Measurements from ENCODE around the gene CACNA1H. TPM values are rescaled to one million over a fixed set of nuclear protein-coding genes. Genes with fewer than 3 reads are reported as not detected.

Gene CACNA1H
- total and polyA plus RNA-seq, 2 of the 4 experiments (the other 2 are of a cell fraction): 1.6 to 5.8 TPM

GRCh38 chr16:1120577-1120941 lies 32.3 kb upstream of the CACNA1H start:
- Histone ChIP-seq H3K14ac (replicated peaks; ENCODE audit: low read depth, low read length) (no peak overlapping the region), H3K18ac (ENCODE audit: low read depth, low read length) (no peak overlapping the region), H2BK15ac (ENCODE audit: low read depth, low read length) (no peak overlapping the region), H3K56ac (ENCODE audit: extremely low read depth, insufficient read depth, low read length) (no peak overlapping the region), H3K27ac (ENCODE audit: insufficient read depth, low read length) (no peak overlapping the region), H3K4me2 (ENCODE audit: low read depth, low read length) (no peak overlapping the region), H3K27me3 (ENCODE audit: control insufficient read depth, insufficient read depth, low read length) (peaks cover 21% of the 10 kb centered on the region; the same call in 1 of the 2 replicates), H2BK5ac (ENCODE audit: low read depth, low read length, poor library complexity, severe bottlenecking) (no peak overlapping the region), H3K9me3 (ENCODE audit: control insufficient read depth, insufficient read depth, low read length) (no peaks in the 10 kb centered on the region), H2AK9ac (replicated peaks; ENCODE audit: low read depth, low read length, poor library complexity) (no peak overlapping the region), H2AK5ac (ENCODE audit: low read depth, low read length) (no peak overlapping the region), H4K20me1 (ENCODE audit: insufficient read depth, low read length) (no peaks in the 10 kb centered on the region), H2BK20ac (ENCODE audit: low read depth, low read length) (no peak overlapping the region), H3K9ac (ENCODE audit: low read depth, low read length) (no peak overlapping the region), H4K5ac (ENCODE audit: low read depth, low read length) (no peak overlapping the region), H2BK120ac (ENCODE audit: low read depth, low read length) (no peak overlapping the region), H3K4ac (ENCODE audit: low read depth, low read length) (no peak overlapping the region), H3K4me1 (ENCODE audit: control insufficient read depth, insufficient read depth, low read length) (peaks cover 2% of the 10 kb centered on the region; the same call in 1 of the 2 replicates), H3K23ac (ENCODE audit: low read depth, low read length) (no peak overlapping the region), H3K4me3 (ENCODE audit: insufficient read depth, low read depth, low read length) (no peak overlapping the region), H3K36me3 (ENCODE audit: control insufficient read depth, insufficient read depth, low read length) (no peaks in the 10 kb centered on the region), H2AFZ (replicated peaks; ENCODE audit: low read length, poor library complexity) (no peak overlapping the region), H3K9me1 (ENCODE audit: insufficient read depth, low read length) (no peaks in the 10 kb centered on the region), H4K91ac (ENCODE audit: insufficient read depth, low read depth, low read length) (no peak overlapping the region), H3K79me1 (ENCODE audit: low read depth in 1 of 2, low read length in 2 of 2) (no peaks in the 10 kb centered on the region), H4K8ac (ENCODE audit: low read depth in 2 of 2, low read length in 2 of 2) (no peak overlapping the region)
- ATAC-seq (ENCODE audit: low read depth): no peak
- TF ChIP-seq NFE2L2 (IDR thresholded peaks at IDR 0.05; ENCODE audit: low read depth, low read length) (no peak), RCOR1 (IDR thresholded peaks at IDR 0.05; ENCODE audit: insufficient replicate concordance, low read length) (no peak), CHD1 (IDR thresholded peaks at IDR 0.05; ENCODE audit: low read depth, low read length) (no peak), FOS (IDR thresholded peaks at IDR 0.05; ENCODE audit: low read depth, low read length) (no peak), CEBPB (IDR thresholded peaks at IDR 0.05; ENCODE audit: low read depth, low read length) (no peak), ELK1 (IDR thresholded peaks at IDR 0.05; ENCODE audit: borderline replicate concordance, low read depth, low read length) (no peak), MXI1 (IDR thresholded peaks at IDR 0.05; ENCODE audit: borderline replicate concordance, low read depth, low read length) (no peak), RAD21 (IDR thresholded peaks at IDR 0.05; ENCODE audit: low read length) (no peak), CTCF (conservative IDR thresholded peaks at IDR 0.05; ENCODE audit: low read depth, low read length) (no peak)
- BruUV-seq (replicated peaks): no TSS peak
- in situ Hi-C loops (cut with MboI; ENCODE audit: low sequenced_read_pairs) (no loop called here), intact Hi-C loops (cut with micrococcal nuclease) (no loop called here), dilution Hi-C loops (cut with HindIII; ENCODE audit: low sequenced_read_pairs, unreplicated experiment) (no loop called here)
- DNase-seq: no peak
- 62% methylated on average over 18 of the region's 22 CpGs; no CpG with 5 or more reads in 1 of the 2 experiments for WGBS, 2 experiments (ENCODE audit: extremely low coverage in 2 of 2, insufficient read length in 1 of 2)
- CTCF ChIA-PET: no interaction called here
- POLR2A ChIA-PET (ENCODE audit: unreplicated experiment): no interaction called here
